ENCODE data around the gene ADAM22. TPM values are rescaled to one million over a fixed set of nuclear protein-coding genes. Genes with fewer than 3 reads are reported as not detected.

The ADAM22 gene
- polyA plus RNA-seq, 1 donor from 2014 or later, result 46.3 TPM

DNA sequence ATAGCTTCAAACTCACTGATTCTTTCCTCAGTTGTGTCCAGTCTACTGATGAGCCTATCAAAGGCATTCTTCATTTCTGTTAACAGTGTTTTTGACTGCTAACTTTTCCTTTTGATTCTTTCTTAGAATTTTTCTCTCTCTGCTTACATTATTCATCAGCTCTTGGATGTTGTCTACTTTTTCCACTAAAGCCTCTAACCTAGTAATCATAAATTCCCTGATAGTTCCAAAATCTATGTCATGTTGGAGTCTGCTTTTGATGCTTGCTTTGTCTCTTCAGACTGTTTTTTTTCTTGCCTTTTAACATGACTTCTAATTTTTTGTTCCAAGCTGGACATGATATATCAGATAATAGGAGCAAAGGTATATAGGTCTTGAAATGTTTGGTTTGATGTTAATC lies 78.0 kb downstream of the ADAM22 start:
- Histone ChIP-seq H3F3A (ENCODE audit: insufficient read depth, low read length, poor library complexity, severe bottlenecking) (no peaks in the 10 kb centered on the region), H3K27ac (ENCODE audit: low read length) (no peak overlapping the region), H3K4me3 (ENCODE audit: low read length) (no peak overlapping the region), H3K79me2 (replicated peaks; ENCODE audit: insufficient read depth, low read length) (no peaks in the 10 kb centered on the region), H4K20me1 (ENCODE audit: insufficient read depth) (no peaks in the 10 kb centered on the region), H3K27me3 (ENCODE audit: insufficient read depth, low read depth, low read length) (no peaks in the 10 kb centered on the region), H2AFZ (ENCODE audit: low read depth, low read length) (no peak overlapping the region), H3K4me2 (ENCODE audit: low read length) (no peak overlapping the region), H3K9me3 (ENCODE audit: low read length) (no peaks in the 10 kb centered on the region), H3K36me3 (ENCODE audit: insufficient read depth, low read length) (no peaks in the 10 kb centered on the region), H3K9ac (ENCODE audit: low read length) (no peak overlapping the region), H3K9me2 (ENCODE audit: insufficient read depth, low read length) (no peaks in the 10 kb centered on the region)
- no peak for TF ChIP-seq RAD21 (conservative IDR thresholded peaks at IDR 0.05)
- TF ChIP-seq TAF1 (IDR thresholded peaks at IDR 0.05; ENCODE audit: low read depth), result no peak
- no peak for TF ChIP-seq MXI1 (conservative IDR thresholded peaks at IDR 0.05; ENCODE audit: poor library complexity, severe bottlenecking)
- TF ChIP-seq, protein P1, sequence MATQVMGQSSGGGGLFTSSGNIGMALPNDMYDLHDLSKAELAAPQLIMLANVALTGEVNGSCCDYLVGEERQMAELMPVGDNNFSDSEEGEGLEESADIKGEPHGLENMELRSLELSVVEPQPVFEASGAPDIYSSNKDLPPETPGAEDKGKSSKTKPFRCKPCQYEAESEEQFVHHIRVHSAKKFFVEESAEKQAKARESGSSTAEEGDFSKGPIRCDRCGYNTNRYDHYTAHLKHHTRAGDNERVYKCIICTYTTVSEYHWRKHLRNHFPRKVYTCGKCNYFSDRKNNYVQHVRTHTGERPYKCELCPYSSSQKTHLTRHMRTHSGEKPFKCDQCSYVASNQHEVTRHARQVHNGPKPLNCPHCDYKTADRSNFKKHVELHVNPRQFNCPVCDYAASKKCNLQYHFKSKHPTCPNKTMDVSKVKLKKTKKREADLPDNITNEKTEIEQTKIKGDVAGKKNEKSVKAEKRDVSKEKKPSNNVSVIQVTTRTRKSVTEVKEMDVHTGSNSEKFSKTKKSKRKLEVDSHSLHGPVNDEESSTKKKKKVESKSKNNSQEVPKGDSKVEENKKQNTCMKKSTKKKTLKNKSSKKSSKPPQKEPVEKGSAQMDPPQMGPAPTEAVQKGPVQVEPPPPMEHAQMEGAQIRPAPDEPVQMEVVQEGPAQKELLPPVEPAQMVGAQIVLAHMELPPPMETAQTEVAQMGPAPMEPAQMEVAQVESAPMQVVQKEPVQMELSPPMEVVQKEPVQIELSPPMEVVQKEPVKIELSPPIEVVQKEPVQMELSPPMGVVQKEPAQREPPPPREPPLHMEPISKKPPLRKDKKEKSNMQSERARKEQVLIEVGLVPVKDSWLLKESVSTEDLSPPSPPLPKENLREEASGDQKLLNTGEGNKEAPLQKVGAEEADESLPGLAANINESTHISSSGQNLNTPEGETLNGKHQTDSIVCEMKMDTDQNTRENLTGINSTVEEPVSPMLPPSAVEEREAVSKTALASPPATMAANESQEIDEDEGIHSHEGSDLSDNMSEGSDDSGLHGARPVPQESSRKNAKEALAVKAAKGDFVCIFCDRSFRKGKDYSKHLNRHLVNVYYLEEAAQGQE (IDR thresholded peaks at IDR 0.05; ENCODE audit: borderline replicate concordance), result no peak
- no peak for TF ChIP-seq EP300 (conservative IDR thresholded peaks at IDR 0.05; ENCODE audit: poor library complexity, severe bottlenecking)
- no peak for TF ChIP-seq EZH2 (IDR thresholded peaks at IDR 0.05; ENCODE audit: borderline replicate concordance, insufficient read depth, low read length, poor library complexity, severe bottlenecking)
- TF ChIP-seq SMC3 (conservative IDR thresholded peaks at IDR 0.05; ENCODE audit: poor library complexity), result no peak
- TF ChIP-seq, protein P2, sequence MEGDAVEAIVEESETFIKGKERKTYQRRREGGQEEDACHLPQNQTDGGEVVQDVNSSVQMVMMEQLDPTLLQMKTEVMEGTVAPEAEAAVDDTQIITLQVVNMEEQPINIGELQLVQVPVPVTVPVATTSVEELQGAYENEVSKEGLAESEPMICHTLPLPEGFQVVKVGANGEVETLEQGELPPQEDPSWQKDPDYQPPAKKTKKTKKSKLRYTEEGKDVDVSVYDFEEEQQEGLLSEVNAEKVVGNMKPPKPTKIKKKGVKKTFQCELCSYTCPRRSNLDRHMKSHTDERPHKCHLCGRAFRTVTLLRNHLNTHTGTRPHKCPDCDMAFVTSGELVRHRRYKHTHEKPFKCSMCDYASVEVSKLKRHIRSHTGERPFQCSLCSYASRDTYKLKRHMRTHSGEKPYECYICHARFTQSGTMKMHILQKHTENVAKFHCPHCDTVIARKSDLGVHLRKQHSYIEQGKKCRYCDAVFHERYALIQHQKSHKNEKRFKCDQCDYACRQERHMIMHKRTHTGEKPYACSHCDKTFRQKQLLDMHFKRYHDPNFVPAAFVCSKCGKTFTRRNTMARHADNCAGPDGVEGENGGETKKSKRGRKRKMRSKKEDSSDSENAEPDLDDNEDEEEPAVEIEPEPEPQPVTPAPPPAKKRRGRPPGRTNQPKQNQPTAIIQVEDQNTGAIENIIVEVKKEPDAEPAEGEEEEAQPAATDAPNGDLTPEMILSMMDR (IDR thresholded peaks at IDR 0.05; ENCODE audit: poor library complexity, severe bottlenecking), result no peak

DNA sequence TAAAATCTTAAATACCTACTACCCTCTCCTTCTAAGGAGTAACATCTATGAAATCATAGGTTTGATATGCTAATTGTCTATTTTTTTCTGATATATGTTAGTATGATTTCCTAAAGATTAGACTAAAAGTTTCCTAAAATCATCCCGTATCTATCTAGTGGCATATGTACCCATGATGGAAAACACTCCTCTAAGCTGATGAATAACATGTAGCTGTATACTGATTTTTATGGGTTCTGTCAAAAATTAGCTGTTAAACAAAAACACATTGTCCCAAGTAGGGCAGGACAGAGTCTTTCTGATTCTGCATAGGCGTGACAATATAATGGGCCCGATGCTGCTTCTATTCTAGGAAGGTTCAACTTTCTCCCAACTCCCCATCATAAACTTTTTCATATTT lies 79.9 kb downstream of the ADAM22 start:
- Histone ChIP-seq H3K9me2 (ENCODE audit: insufficient read depth, low read length) (no peaks in the 10 kb centered on the region), H3K27me3 (ENCODE audit: insufficient read depth, low read depth, low read length) (no peaks in the 10 kb centered on the region), H3K4me2 (ENCODE audit: low read length) (no peak overlapping the region), H3K36me3 (ENCODE audit: insufficient read depth, low read length) (no peaks in the 10 kb centered on the region), H3K9ac (ENCODE audit: low read length) (no peak overlapping the region), H3K4me3 (ENCODE audit: low read length) (no peak overlapping the region), H4K20me1 (ENCODE audit: insufficient read depth) (no peaks in the 10 kb centered on the region), H3K79me2 (replicated peaks; ENCODE audit: insufficient read depth, low read length) (no peaks in the 10 kb centered on the region), H3F3A (ENCODE audit: insufficient read depth, low read length, poor library complexity, severe bottlenecking) (no peaks in the 10 kb centered on the region), H3K9me3 (ENCODE audit: low read length) (no peaks in the 10 kb centered on the region), H2AFZ (ENCODE audit: low read depth, low read length) (no peak overlapping the region), H3K27ac (ENCODE audit: low read length) (no peak overlapping the region)
- TF ChIP-seq, protein P1 (IDR thresholded peaks at IDR 0.05; ENCODE audit: borderline replicate concordance), result no peak
